ENCODE measurements around the gene GPER1. TPM values are rescaled to one million over a fixed set of nuclear protein-coding genes. Genes with fewer than 3 reads are reported as not detected.
"Not testable (repeated sequence)": the region's sequence is repeated elsewhere in the genome, so short reads cannot be mapped to it uniquely, and the experiment has no call there.

Gene GPER1
- total and polyA plus RNA-seq, 2 experiments from 2014 or later = 3.4 to 5.2 TPM

GRCh38 chr7:1068013-1068412 is 19.9 kb upstream of the GPER1 start:
- TF ChIP-seq, protein P1, sequence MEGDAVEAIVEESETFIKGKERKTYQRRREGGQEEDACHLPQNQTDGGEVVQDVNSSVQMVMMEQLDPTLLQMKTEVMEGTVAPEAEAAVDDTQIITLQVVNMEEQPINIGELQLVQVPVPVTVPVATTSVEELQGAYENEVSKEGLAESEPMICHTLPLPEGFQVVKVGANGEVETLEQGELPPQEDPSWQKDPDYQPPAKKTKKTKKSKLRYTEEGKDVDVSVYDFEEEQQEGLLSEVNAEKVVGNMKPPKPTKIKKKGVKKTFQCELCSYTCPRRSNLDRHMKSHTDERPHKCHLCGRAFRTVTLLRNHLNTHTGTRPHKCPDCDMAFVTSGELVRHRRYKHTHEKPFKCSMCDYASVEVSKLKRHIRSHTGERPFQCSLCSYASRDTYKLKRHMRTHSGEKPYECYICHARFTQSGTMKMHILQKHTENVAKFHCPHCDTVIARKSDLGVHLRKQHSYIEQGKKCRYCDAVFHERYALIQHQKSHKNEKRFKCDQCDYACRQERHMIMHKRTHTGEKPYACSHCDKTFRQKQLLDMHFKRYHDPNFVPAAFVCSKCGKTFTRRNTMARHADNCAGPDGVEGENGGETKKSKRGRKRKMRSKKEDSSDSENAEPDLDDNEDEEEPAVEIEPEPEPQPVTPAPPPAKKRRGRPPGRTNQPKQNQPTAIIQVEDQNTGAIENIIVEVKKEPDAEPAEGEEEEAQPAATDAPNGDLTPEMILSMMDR (IDR thresholded peaks at IDR 0.05; ENCODE audit: low read depth, low read length) = no peak
- Histone ChIP-seq H3K27me3 (no peaks in the 10 kb centered on the region), H3K27ac (no peak overlapping the region), H3K9me3 (ENCODE audit: low read depth) (no peaks in the 10 kb centered on the region), H3K4me1 (ENCODE audit: low read depth) (no peaks in the 10 kb centered on the region), H3K4me3 (no peak overlapping the region), H3K36me3 (no peaks in the 10 kb centered on the region)
- no peak for DNase-seq (ENCODE audit: low read depth in 1 of 2, low spot score in 1 of 2)

GRCh38 chr7:1068619-1069018 is 19.3 kb upstream of the GPER1 start:
- no peaks in the 10 kb centered on the region for H3K4me1 ChIP-seq (ENCODE audit: low read depth)
- no peaks in the 10 kb centered on the region for H3K27me3 ChIP-seq
- no peak overlapping the region for H3K27ac ChIP-seq
- TF ChIP-seq, protein P1 (IDR thresholded peaks at IDR 0.05; ENCODE audit: low read depth, low read length) = no peak
- H3K36me3 ChIP-seq = no peaks in the 10 kb centered on the region
- no peaks in the 10 kb centered on the region for H3K9me3 ChIP-seq (ENCODE audit: low read depth)
- no peak overlapping the region for H3K4me3 ChIP-seq
- no peak for DNase-seq (ENCODE audit: low read depth in 1 of 2, low spot score in 1 of 2)

DNA sequence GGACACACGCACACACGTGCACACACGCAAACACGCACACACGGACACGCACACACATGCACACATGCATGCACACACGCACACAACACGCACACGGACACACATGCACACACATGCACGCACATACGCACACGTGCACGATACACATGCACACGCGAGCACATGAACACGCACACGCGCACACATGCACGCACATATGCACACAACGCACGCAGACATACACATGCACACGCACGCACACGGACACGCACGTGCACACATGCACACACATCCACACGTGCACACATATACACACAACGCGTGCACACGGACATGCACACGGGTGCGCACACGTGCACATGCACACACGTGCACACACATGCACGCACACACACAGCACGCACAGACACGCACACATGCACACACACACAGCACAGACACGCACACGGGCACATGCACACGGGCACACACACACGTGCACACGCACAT is 17.3 kb upstream of the GPER1 start:
- TF ChIP-seq, protein P1 (IDR thresholded peaks at IDR 0.05; ENCODE audit: low read depth, low read length) = no peak
- no peak for DNase-seq (ENCODE audit: low read depth in 1 of 2, low spot score in 1 of 2)
- Histone ChIP-seq H3K4me3 (no peak overlapping the region), H3K4me1 (ENCODE audit: low read depth) (peaks cover 5% of the 10 kb centered on the region), H3K9me3 (ENCODE audit: low read depth) (no peaks in the 10 kb centered on the region), H3K27ac (no peak overlapping the region), H3K27me3 (no peaks in the 10 kb centered on the region), H3K36me3 (no peaks in the 10 kb centered on the region)

- H3K36me3 ChIP-seq = no peaks in the 10 kb centered on the region
- no peak overlapping the region for H3K27ac ChIP-seq
- H3K27me3 ChIP-seq = no peaks in the 10 kb centered on the region
- TF ChIP-seq, protein P1 (IDR thresholded peaks at IDR 0.05; ENCODE audit: low read depth, low read length) = no peak
- no peaks in the 10 kb centered on the region for H3K9me3 ChIP-seq (ENCODE audit: low read depth)
- no peak overlapping the region for H3K4me3 ChIP-seq
- DNase-seq (ENCODE audit: low read depth in 1 of 2, low spot score in 1 of 2) = no peak
- peaks cover 5% of the 10 kb centered on the region for H3K4me1 ChIP-seq (ENCODE audit: low read depth)
Measured at GRCh38 chr7:1071731-1072254, 16.1 kb upstream of the GPER1 start.

- Histone ChIP-seq H3K36me3 (no peaks in the 10 kb centered on the region), H3K9me3 (ENCODE audit: low read depth) (no peaks in the 10 kb centered on the region), H3K4me1 (ENCODE audit: low read depth) (peaks cover 5% of the 10 kb centered on the region), H3K4me3 (no peak overlapping the region), H3K27ac (peak overlapping the region; percentile 55), H3K27me3 (no peaks in the 10 kb centered on the region)
- peak in 1 of 2 donors; percentile 58 for DNase-seq (ENCODE audit: low read depth in 1 of 2, low spot score in 1 of 2)
- TF ChIP-seq, protein P1 (IDR thresholded peaks at IDR 0.05; ENCODE audit: low read depth, low read length) = no peak
Measured at GRCh38 chr7:1073142-1073977, 14.6 kb upstream of the GPER1 start.

- not testable (repeated sequence) for H3K4me1 ChIP-seq (ENCODE audit: low read depth); H3K36me3 ChIP-seq; H3K27ac ChIP-seq; DNase-seq (ENCODE audit: low read depth in 1 of 2, low spot score in 1 of 2); H3K27me3 ChIP-seq; H3K9me3 ChIP-seq (ENCODE audit: low read depth); H3K4me3 ChIP-seq
Measured at GRCh38 chr7:1074018-1074417, 13.9 kb upstream of the GPER1 start.

Measured in cardiac muscle cell (in vitro differentiated cells and primary cell).